ENCODE results near the gene NT5C3A. TPM values are rescaled to one million over a fixed set of nuclear protein-coding genes. Genes with fewer than 3 reads are reported as not detected.

The NT5C3A gene
- 28.2 to 32.0 TPM (median 29.8 TPM) in 3 replicates for total RNA-seq

DNA sequence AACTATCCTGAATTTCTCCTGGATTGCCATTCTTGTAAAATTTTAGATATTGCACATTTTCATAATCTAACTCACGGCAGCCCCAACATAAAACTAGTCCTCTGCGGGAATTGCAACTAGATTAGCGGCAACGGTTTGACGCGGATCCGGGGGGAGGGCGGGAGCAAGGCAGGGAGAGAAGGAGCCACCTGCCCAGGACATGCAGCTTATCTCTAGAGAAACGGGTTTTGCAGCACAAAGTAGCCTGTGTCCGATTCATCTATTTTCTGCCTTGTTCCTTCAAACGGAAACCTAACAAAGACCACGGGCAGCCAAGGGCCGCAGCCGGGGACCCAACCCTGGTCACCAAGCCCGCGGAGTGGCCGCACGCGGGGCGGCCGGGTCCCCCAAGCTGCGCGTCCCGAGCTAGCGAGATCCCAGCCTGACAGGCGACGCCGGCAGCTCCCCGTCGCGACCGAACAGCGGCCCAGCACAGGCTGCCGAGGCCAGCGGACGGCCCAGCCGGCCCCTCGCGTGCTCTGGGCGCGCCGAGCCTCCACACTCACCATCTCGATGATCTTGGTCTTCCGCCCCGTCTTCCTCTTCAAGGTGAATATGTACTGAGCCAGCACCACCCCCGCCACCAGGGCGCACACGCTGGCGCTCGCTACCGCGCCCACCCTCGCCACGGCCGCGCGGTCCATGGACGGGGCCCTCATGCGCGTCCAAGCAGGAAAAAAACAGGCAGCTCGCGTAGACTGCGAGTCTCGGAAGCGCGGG is at the start of gene NT5C3A:
TSS of gene NT5C3A (minus strand) at position 754 of the 759 bp plus-strand sequence. CDS start at position 683, 71 bp downstream.
- H3K27me3 Mint-ChIP-seq (ENCODE audit: low read depth) = no peaks in the 10 kb centered on the region
- DNase-seq (ENCODE audit: low spot score in 2 of 2, unreplicated experiment in 2 of 2) = peak; percentile 30 to 72
- H3K36me3 Mint-ChIP-seq = peaks cover 19% of the 10 kb centered on the region
- peak within 1 kb of the TSS; percentile 89 for H3K4me3 Mint-ChIP-seq
- peak within 1 kb of the TSS; percentile 95 for H3K27ac Mint-ChIP-seq
- TF ChIP-seq, protein P1, sequence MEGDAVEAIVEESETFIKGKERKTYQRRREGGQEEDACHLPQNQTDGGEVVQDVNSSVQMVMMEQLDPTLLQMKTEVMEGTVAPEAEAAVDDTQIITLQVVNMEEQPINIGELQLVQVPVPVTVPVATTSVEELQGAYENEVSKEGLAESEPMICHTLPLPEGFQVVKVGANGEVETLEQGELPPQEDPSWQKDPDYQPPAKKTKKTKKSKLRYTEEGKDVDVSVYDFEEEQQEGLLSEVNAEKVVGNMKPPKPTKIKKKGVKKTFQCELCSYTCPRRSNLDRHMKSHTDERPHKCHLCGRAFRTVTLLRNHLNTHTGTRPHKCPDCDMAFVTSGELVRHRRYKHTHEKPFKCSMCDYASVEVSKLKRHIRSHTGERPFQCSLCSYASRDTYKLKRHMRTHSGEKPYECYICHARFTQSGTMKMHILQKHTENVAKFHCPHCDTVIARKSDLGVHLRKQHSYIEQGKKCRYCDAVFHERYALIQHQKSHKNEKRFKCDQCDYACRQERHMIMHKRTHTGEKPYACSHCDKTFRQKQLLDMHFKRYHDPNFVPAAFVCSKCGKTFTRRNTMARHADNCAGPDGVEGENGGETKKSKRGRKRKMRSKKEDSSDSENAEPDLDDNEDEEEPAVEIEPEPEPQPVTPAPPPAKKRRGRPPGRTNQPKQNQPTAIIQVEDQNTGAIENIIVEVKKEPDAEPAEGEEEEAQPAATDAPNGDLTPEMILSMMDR (IDR thresholded peaks at IDR 0.05; ENCODE audit: unreplicated experiment) = no peak
- peaks cover 38% of the 10 kb centered on the region for H3K4me1 Mint-ChIP-seq
- peaks cover 26% of the 10 kb centered on the region for H3K9me3 Mint-ChIP-seq

DNA sequence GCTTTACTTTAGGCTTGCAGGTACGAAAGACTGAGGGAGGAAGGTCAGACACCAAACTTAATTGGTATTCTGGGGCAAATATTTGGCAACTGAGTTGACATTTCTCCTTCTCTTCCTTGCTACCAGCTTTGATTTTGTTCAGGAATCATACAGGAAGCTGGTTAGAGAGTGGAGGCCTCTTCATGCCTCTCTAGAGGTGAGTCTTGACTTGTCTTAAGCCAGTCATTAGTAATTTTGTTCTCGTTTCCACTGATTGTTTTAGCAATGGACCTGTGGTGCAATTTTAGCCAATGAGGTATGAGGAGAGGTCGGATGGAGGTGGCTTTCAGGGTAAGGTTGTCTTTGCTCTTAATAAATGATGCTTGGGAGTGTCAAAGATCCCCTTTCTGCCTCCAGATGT is 49.0 kb upstream of the NT5C3A start:
- no peaks in the 10 kb centered on the region for H3K9me3 Mint-ChIP-seq
- no peak for DNase-seq (ENCODE audit: low spot score in 2 of 2, unreplicated experiment in 2 of 2)
- peaks cover 17% of the 10 kb centered on the region for H3K4me1 Mint-ChIP-seq
- peaks cover 31% of the 10 kb centered on the region for H3K27me3 Mint-ChIP-seq (ENCODE audit: low read depth)
- no peak overlapping the region for H3K4me3 Mint-ChIP-seq
- TF ChIP-seq, protein P1 (IDR thresholded peaks at IDR 0.05; ENCODE audit: unreplicated experiment) = no peak
- no peaks in the 10 kb centered on the region for H3K36me3 Mint-ChIP-seq
- no peak overlapping the region for H3K27ac Mint-ChIP-seq

DNA sequence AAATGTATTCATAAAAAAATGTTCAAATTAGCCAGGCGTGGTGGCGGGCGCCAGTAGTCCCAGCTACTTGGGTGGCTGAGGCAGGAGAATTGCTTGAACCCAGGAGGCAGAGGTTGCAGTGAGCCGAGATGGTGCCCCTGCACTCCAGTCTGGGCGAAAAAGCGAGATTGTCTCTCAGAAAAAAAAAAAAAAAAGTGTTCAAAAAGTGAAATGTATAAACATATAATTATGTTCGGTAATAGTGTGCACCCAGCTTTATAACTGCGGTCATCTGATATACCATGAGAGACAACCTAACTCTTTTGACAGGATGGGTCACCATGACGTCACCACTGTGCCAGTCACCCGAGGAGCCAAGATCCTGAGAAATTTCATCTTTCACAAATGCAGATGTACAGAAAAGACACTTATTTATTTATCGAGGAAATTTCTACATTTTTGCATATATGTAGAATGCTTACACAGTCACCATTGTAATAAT is 47.2 kb upstream of the NT5C3A start:
- peaks cover 21% of the 10 kb centered on the region for H3K4me1 Mint-ChIP-seq
- no peaks in the 10 kb centered on the region for H3K9me3 Mint-ChIP-seq
- DNase-seq (ENCODE audit: low spot score in 2 of 2, unreplicated experiment in 2 of 2) = no peak
- no peaks in the 10 kb centered on the region for H3K36me3 Mint-ChIP-seq
- TF ChIP-seq, protein P1 (IDR thresholded peaks at IDR 0.05; ENCODE audit: unreplicated experiment) = no peak
- H3K4me3 Mint-ChIP-seq = peak overlapping the region; percentile 70
- peaks cover 19% of the 10 kb centered on the region for H3K27me3 Mint-ChIP-seq (ENCODE audit: low read depth)
- H3K27ac Mint-ChIP-seq = no peak overlapping the region

DNA sequence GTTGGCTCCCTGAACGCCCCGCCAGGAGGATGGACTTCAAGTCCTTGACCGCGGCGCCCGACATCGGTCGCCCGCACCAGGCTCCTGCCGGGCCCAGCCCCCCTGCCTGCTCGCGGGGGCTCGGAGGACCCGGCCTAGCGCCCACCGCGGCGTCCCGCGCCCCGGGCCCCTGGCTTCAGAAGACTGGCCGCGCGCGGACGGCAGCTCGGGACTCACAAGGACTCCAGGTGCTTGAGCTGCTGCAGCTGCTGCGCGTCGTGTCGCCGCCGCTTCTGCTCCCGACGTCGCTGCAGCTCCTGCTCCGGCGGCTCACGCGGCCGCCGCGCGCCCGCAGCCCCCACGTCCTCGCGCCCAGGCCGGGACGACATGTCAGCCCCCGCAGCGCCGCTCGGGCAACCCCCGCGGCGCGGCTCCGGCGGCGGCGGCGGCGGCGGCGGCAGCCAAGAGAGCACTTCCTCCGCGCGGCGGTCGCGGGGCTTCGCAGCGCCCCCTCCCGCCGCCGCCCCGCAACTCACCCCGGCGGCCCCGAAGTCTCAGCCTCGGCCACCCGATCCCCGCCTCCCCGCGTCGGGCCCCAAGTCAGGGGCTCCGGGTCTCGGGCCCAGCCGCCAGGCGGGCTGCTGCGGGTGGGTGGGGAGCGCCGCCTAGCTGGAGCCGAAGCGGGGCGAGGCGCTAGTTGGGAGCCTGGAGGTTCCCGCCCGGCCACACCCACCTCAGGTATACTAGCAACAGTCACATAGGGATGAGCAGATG is 46.6 kb upstream of the NT5C3A start, which contains the start of gene RP9:
TSS of gene RP9 (minus strand) at position 400 of the 753 bp plus-strand sequence. CDS start at position 368, 32 bp downstream.
- H3K36me3 Mint-ChIP-seq = no peaks in the 10 kb centered on the region
- H3K27ac Mint-ChIP-seq = peak within 1 kb of the TSS; percentile 84
- DNase-seq (ENCODE audit: low spot score in 2 of 2, unreplicated experiment in 2 of 2) = peak; percentile 61 to 86
- TF ChIP-seq, protein P1 (IDR thresholded peaks at IDR 0.05; ENCODE audit: unreplicated experiment) = peak; percentile 53
- peaks cover 21% of the 10 kb centered on the region for H3K4me1 Mint-ChIP-seq
- H3K27me3 Mint-ChIP-seq (ENCODE audit: low read depth) = peaks cover 14% of the 10 kb centered on the region
- peak within 1 kb of the TSS; percentile 86 for H3K4me3 Mint-ChIP-seq
- H3K9me3 Mint-ChIP-seq = no peaks in the 10 kb centered on the region

DNA sequence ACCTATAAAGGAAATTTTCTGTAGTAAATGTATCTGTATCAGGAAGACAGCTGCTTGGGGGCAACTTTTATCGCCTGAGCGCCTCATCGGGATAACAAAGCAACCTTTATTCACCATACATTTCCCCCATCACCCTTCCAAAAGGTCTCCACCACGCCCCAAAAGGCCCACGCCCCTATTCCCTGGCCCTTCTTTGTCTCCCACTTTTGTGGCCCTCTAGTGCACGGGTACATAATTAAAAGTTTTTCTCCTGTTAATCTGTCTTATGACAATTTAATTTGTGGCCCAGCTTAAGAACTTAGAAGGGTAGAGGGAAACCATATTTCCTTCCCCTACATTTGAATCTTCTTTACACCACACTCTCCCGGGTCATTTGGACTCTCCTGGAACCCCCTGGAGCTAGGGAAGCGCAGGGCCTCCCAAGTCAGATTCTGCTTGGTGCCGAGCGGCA is 46.0 kb upstream of the NT5C3A start:
- Mint-ChIP-seq H3K9me3 (no peaks in the 10 kb centered on the region), H3K4me3 (peak overlapping the region; percentile 86), H3K27me3 (ENCODE audit: low read depth) (peaks cover 12% of the 10 kb centered on the region), H3K27ac (peak overlapping the region; percentile 84), H3K36me3 (no peaks in the 10 kb centered on the region), H3K4me1 (peaks cover 21% of the 10 kb centered on the region)
- TF ChIP-seq, protein P1 (IDR thresholded peaks at IDR 0.05; ENCODE audit: unreplicated experiment) = peak; percentile 22
- DNase-seq (ENCODE audit: low spot score in 2 of 2, unreplicated experiment in 2 of 2) = no peak
